ENCODE results near the gene GID8. TPM values are rescaled to one million over a fixed set of nuclear protein-coding genes. Genes with fewer than 3 reads are reported as not detected.

The GID8 gene
- total and polyA plus RNA-seq, 12 donors = 9.4 to 38.5 (median 22.3) TPM

GRCh38 chr20:62896526-62896925, 41.4 kb upstream of the GID8 start:
- peaks cover 0 to 18% of the 10 kb centered on the region in 2 donors for H3K4me1 ChIP-seq (replicated peaks in 1 of 2)
- intact Hi-C loops (cut with DNase I) = loop anchor here in 1 of 2 donors (10.0 kb wide), 1 partner anchor 108 kb away; the partner anchor contains the start of gene BHLHE23
- no peak overlapping the region for H3K27ac ChIP-seq
- no peaks in the 10 kb centered on the region for H3K9me3 ChIP-seq (replicated peaks in 1 of 3)
- H3K36me3 ChIP-seq (replicated peaks in 1 of 2) = peaks cover 0 to 60% of the 10 kb centered on the region in 2 donors
- DNase-seq = no peak
- H3K27me3 ChIP-seq = no peaks in the 10 kb centered on the region
- 94 to 97% (median 95%) methylated on average over 12 to 16 of the region's 16 CpGs for WGBS, 4 donors
- TF ChIP-seq CTCF (IDR thresholded peaks at IDR 0.05) (no peak), POLR2A (IDR thresholded peaks at IDR 0.05) (no peak)
- H3K4me3 ChIP-seq = no peak overlapping the region

GRCh38 chr20:62897666-62898065, 40.3 kb upstream of the GID8 start:
- intact Hi-C loops (cut with DNase I) = loop anchor here in 1 of 2 donors (10.0 kb wide), 1 partner anchor 107 kb away; the partner anchor contains the start of gene BHLHE23
- Histone ChIP-seq H3K4me3 (no peak overlapping the region), H3K27ac (no peak overlapping the region), H3K27me3 (no peaks in the 10 kb centered on the region), H3K4me1 (replicated peaks in 1 of 2) (peaks cover 0 to 18% of the 10 kb centered on the region in 2 donors), H3K9me3 (replicated peaks in 1 of 3) (no peaks in the 10 kb centered on the region), H3K36me3 (replicated peaks in 1 of 2) (peaks cover 0 to 58% of the 10 kb centered on the region in 2 donors)
- no peak for TF ChIP-seq POLR2A (IDR thresholded peaks at IDR 0.05)
- no peak for TF ChIP-seq CTCF (IDR thresholded peaks at IDR 0.05)
- WGBS, 4 donors = 76 to 95% (median 80%) methylated on average over 6 to 11 of the region's 11 CpGs
- no peak for DNase-seq

- H3K9me3 ChIP-seq (replicated peaks in 1 of 3) = no peaks in the 10 kb centered on the region
- WGBS, 4 donors = 82 to 85% (median 84%) methylated on average over 13 to 16 of the region's 16 CpGs
- no peaks in the 10 kb centered on the region for H3K27me3 ChIP-seq
- H3K4me1 ChIP-seq (replicated peaks in 1 of 2) = peaks cover 0 to 18% of the 10 kb centered on the region in 2 donors
- intact Hi-C loops (cut with DNase I) = loop anchor here in 1 of 2 donors (10.0 kb wide), 1 partner anchor 106 kb away; the partner anchor contains the start of gene BHLHE23
- no peak overlapping the region for H3K27ac ChIP-seq
- H3K4me3 ChIP-seq = no peak overlapping the region
- peaks cover 0 to 58% of the 10 kb centered on the region in 2 donors for H3K36me3 ChIP-seq (replicated peaks in 1 of 2)
- no peak for TF ChIP-seq CTCF (IDR thresholded peaks at IDR 0.05)
- TF ChIP-seq POLR2A (IDR thresholded peaks at IDR 0.05) = no peak
- no peak for DNase-seq
Measured at GRCh38 chr20:62898093-62898964, 39.6 kb upstream of the GID8 start.

DNA sequence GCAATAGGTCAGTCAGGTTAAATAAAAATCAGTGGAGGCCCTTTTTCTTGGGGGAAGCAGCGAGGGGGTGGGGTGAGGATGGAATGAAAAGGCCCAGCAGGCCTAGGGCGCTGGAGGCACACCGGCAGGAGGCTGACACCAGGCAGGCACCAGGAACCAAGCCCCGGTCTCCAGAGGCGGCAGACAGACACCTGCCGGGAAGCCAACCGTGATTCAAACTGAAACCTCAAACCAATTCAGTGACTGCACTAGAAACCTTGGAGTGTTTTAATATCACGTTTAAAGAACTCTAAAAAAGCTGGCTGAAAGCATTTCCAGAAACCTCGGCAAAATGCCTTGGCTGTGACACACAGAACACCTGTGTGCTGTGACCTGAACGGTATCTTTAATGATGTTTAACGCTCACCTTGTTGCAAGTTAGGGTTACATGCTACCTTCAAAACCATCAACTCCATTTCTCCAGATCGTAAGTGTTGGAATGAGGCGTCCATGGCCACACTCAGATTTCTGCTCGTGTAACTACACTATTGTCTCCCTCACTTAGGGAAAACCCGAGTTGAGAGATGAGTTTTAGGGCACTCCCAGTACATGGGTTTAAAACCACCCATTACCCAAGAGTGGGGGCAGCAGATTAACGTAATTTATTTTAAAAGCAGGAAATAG, 38.8 kb upstream of the GID8 start:
- Histone ChIP-seq H3K27me3 (no peaks in the 10 kb centered on the region), H3K36me3 (replicated peaks in 1 of 2) (peaks cover 0 to 58% of the 10 kb centered on the region in 2 donors), H3K4me3 (no peak overlapping the region), H3K9me3 (replicated peaks in 1 of 3) (no peaks in the 10 kb centered on the region), H3K4me1 (replicated peaks in 1 of 2) (peaks cover 0 to 18% of the 10 kb centered on the region in 2 donors), H3K27ac (no peak overlapping the region)
- no peak for DNase-seq
- WGBS, 4 donors = 45 to 59% (median 51%) methylated on average over 16 of the region's 16 CpGs
- TF ChIP-seq CTCF (IDR thresholded peaks at IDR 0.05) (no peak), POLR2A (IDR thresholded peaks at IDR 0.05) (no peak)
- intact Hi-C loops (cut with DNase I) = loop anchor here in 1 of 2 donors (10.0 kb wide), 1 partner anchor 106 kb away; the partner anchor contains the start of gene BHLHE23

Measured in adrenal gland (tissue), 12 donors.